ENCODE results near the gene TNS1. TPM values are rescaled to one million over a fixed set of nuclear protein-coding genes. Genes with fewer than 3 reads are reported as not detected.

TNS1 gene
- total and polyA plus RNA-seq, 9 of the 15 experiments (the other 6 are each of a cell fraction or from before 2014, with no cell fraction given) = 0.13 to 2.7 (median 0.77) TPM

- TF ChIP-seq E2F4 (CRISPR knock-in tag; IDR thresholded peaks at IDR 0.05; ENCODE audit: low read depth) (no peak), GABPB2 (CRISPR knock-in tag; conservative IDR thresholded peaks at IDR 0.05) (no peak), NBN (IDR thresholded peaks at IDR 0.05; ENCODE audit: low read depth) (no peak), NR2C1 (IDR thresholded peaks at IDR 0.05) (no peak), NR2C1 (tag; IDR thresholded peaks at IDR 0.05) (no peak), SRSF9 (IDR thresholded peaks at IDR 0.05; ENCODE audit: borderline replicate concordance, low read depth, low read length) (no peak), FOXJ3 (CRISPR knock-in tag; IDR thresholded peaks at IDR 0.05) (no peak), E2F3 (CRISPR knock-in tag; IDR thresholded peaks at IDR 0.05) (no peak), ZNF785 (CRISPR knock-in tag; IDR thresholded peaks at IDR 0.05) (no peak)
- TF ChIP-seq, protein P1, sequence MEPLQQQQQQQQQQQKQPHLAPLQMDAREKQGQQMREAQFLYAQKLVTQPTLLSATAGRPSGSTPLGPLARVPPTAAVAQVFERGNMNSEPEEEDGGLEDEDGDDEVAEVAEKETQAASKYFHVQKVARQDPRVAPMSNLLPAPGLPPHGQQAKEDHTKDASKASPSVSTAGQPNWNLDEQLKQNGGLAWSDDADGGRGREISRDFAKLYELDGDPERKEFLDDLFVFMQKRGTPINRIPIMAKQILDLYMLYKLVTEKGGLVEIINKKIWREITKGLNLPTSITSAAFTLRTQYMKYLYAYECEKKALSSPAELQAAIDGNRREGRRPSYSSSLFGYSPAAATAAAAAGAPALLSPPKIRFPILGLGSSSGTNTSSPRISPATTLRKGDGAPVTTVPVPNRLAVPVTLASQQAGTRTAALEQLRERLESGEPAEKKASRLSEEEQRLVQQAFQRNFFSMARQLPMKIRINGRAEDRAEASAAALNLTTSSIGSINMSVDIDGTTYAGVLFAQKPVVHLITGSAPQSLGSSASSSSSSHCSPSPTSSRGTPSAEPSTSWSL (CRISPR knock-in tag; IDR thresholded peaks at IDR 0.05; ENCODE audit: borderline replicate concordance) = no peak
These were observed 96.9 kb downstream of the TNS1 start (continued) for GRCh38 chr2:217905896-217906295.

DNA sequence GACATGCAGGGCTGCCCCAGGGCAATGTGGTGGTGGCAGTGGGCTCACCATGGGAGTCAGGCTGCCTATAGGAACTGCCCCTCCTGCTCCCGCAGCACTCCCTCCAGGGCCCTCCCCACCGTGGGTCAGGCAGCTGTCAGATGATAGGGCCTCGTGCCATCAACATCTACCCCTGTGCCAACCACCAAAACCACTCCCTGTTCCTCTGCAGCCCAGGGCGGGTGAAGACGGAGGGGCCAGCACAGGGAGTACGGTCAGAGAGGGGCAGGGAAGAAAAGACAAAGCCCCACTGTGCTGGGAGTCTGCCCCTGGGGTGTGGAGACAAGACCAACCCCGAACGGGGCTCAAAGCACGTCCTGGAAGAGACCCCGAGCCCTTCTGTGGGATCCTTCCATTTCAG is 97.4 kb downstream of the TNS1 start:
- ATAC-seq (no peak), DNase-seq (ENCODE audit: extremely low read depth in 1 of 4, low spot score in 3 of 4) (no peak), FAIRE-seq (no peak)
- in situ Hi-C loops (cut with MboI) = no loop called here
- Histone ChIP-seq H4K20me1 (replicated peaks; ENCODE audit: control insufficient read depth, insufficient read depth, low read length) (no peaks in the 10 kb centered on the region), H2AFZ (ENCODE audit: low read depth, low read length) (no peak overlapping the region), H3K27ac (ENCODE audit: extremely low read depth, low read depth, low read length) (no peak overlapping the region), H3K79me2 (ENCODE audit: control insufficient read depth, insufficient read depth, low read length) (no peaks in the 10 kb centered on the region), H3K4me1 (replicated peaks in 1 of 2; ENCODE audit: control insufficient read depth in 2 of 2, insufficient read depth in 2 of 2, low read length in 2 of 2) (peaks cover 7 to 14% of the 10 kb centered on the region in 2 experiments; a peak in 3 of 5 replicates), H3K4me3 (no peak overlapping the region), H3K9me1 (ENCODE audit: control insufficient read depth, insufficient read depth, low read length) (no peaks in the 10 kb centered on the region), H3K9me3 (replicated peaks; ENCODE audit: control insufficient read depth, insufficient read depth, low read depth, low read length) (no peaks in the 10 kb centered on the region), H3K36me3 (ENCODE audit: control insufficient read depth, insufficient read depth, low read length) (no peaks in the 10 kb centered on the region), H3K4me2 (ENCODE audit: insufficient read depth, low read length) (no peak overlapping the region), H3K27me3 (ENCODE audit: control insufficient read depth in 2 of 2, insufficient read depth in 2 of 2, low read length in 2 of 2) (peaks cover 0 to 21% of the 10 kb centered on the region in 2 experiments; a peak in 4 of 5 replicates), H3K9ac (ENCODE audit: insufficient read depth in 1 of 2, low read depth in 2 of 2, low read length in 2 of 2) (no peak overlapping the region)
- BruUV-seq (replicated peaks) = no TSS peak
- 2% methylated on average over 7 of the region's 10 CpGs for WGBS (ENCODE audit: insufficient coverage, low coverage, missing lambda C conversion rate)
- ChIA-PET POLR2A (no interaction called here), CTCF (ENCODE audit: low intra/inter-chr PET ratio) (interaction anchor here (1.1 kb wide), 1 partner anchor 116 kb away, joined by 3 read pairs; no protein-coding TSS in a partner anchor)
- intact Hi-C loops (cut with micrococcal nuclease) = no loop called here
- TF ChIP-seq MXI1 (IDR thresholded peaks at IDR 0.05; ENCODE audit: low read depth, low read length) (no peak), ZNF707 (CRISPR knock-in tag; conservative IDR thresholded peaks at IDR 0.05) (no peak), GABPB2 (CRISPR knock-in tag; conservative IDR thresholded peaks at IDR 0.05) (no peak), HMG20B (CRISPR knock-in tag; IDR thresholded peaks at IDR 0.05) (no peak), HDAC2 (IDR thresholded peaks at IDR 0.05) (no peak), ZNF316 (IDR thresholded peaks at IDR 0.05) (no peak), AFF1 (IDR thresholded peaks at IDR 0.05; ENCODE audit: low read depth in 1 of 2, partially characterized antibody in 2 of 2) (no peak), NFRKB (IDR thresholded peaks at IDR 0.05; ENCODE audit: low read depth) (no peak)

All from K562 (cell line).